HFFc6 (cell line): ENCODE results near the gene SPTSSB. TPM values are rescaled to one million over a fixed set of nuclear protein-coding genes. Genes with fewer than 3 reads are reported as not detected.

Experiments
- DNase-seq: peaks from one replicate; pipeline ENCODE4 v3.0.0-alpha.2; 2018
- H3K27ac Mint-ChIP-seq: 2 replicates; pipeline ENCODE4 v1.8.0; 2020; ENCODE audit warnings: mild to moderate bottlenecking, mixed read lengths
- H3K27me3 Mint-ChIP-seq: 2 replicates; pipeline ENCODE4 v1.8.0; 2021; ENCODE audit warnings: mild to moderate bottlenecking, moderate library complexity, mixed read lengths; ENCODE audit not compliant: insufficient read depth
- H3K36me3 Mint-ChIP-seq: 2 replicates; pipeline ENCODE4 v1.8.0; 2021; ENCODE audit warnings: low read depth, mixed read lengths
- H3K4me1 Mint-ChIP-seq: 2 replicates; pipeline ENCODE4 v1.8.0; 2020; ENCODE audit warnings: low read depth, mixed read lengths
- H3K4me3 Mint-ChIP-seq: 2 replicates; pipeline ENCODE4 v1.8.0; 2020; ENCODE audit warnings: mild to moderate bottlenecking, moderate library complexity, mixed read lengths
- H3K9me3 Mint-ChIP-seq: 2 replicates; pipeline ENCODE4 v1.8.0; 2020; ENCODE audit warnings: mild to moderate bottlenecking, mixed read lengths
- CTCF ChIP-seq: fragments of 200-600 bp; sonication (generic); IDR thresholded peaks from 2 replicates; pipeline ENCODE4 v1.5.0; 2021; ENCODE audit warnings: antibody characterized with exemption, mild to moderate bottlenecking
- total RNA-seq, 6 experiments: library from RNA; stranded (reverse); fragmentation: NEBNext Ultra II Directional; extraction: Animal tissue kit (Norgen Biotek cat#: 25700); gene quantifications; 2 replicates in 1 of 6; 3 replicates in 5 of 6; pipeline ENCODE4 v1.2.3, GENCODE V29; 2021

SPTSSB gene
- total RNA-seq, 6 experiments from 2014 or later, result not detected

DNA sequence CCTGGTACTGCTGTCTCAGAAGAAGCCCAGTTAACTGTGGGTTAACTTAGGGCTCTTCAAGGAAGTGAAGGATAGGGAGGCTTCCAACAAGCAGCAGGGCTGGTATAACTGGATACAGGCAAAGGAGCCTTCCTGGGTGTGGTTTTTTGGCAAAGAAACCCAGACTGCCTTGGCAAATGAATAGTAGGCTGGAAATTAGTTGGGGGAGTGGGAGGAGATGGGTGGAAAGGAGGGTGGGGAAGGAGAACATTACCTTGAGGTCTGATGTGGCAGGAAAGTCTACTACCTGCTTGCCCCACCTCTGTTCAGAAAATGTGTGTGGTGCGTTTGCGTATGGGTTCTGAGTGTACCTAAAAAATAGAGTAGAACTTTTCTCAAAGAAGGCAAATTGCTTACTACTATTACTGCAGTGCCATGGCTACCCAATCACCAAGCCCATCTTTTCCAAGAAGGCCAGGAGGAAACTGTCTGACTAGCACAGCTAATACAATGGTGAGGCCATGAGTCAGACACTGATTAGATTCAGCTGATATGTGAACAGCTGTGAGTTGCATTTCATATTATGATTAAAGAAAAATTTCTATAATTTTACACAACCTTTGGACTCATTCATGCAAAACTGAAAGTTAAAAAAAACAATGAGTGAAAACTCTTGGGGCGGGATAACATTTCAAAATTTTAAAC lies 55.2 kb downstream of the SPTSSB start:
- peaks cover 28% of the 10 kb centered on the region for H3K9me3 Mint-ChIP-seq
- no peak for DNase-seq
- no peaks in the 10 kb centered on the region; the same call in 1 of the 2 replicates for H3K27me3 Mint-ChIP-seq
- no peaks in the 10 kb centered on the region for H3K4me1 Mint-ChIP-seq
- no peaks in the 10 kb centered on the region for H3K36me3 Mint-ChIP-seq
- no peak overlapping the region for H3K27ac Mint-ChIP-seq
- no peak overlapping the region for H3K4me3 Mint-ChIP-seq
- TF ChIP-seq CTCF, result no peak

DNA sequence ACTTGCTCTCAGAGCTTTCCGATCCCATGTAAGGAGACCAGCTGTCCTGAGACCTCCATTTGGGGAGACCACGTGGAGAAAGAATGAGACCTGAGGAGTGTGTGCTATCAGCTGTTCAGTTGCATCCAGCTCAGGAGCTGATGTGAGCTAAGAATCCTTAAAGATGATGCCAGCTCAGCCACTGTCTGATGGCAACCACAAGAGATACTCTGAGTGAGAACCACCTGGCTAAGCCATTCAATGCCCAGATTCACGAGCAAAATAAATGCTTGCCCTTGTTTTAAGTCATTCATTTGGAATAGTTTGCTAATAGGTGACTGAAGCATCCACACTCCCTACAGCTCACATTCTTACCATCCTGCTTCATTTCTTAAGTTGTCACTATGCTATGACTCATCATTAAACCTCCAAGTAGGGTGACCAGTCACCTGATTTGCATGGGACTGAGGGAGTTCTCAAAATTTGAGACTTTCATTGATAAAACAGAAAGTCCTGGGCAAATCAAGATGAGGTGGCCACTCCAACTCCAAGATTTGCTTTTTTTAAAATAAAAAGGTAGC lies 56.4 kb downstream of the SPTSSB start:
- Mint-ChIP-seq H3K36me3 (no peaks in the 10 kb centered on the region), H3K27me3 (no peaks in the 10 kb centered on the region; the same call in 1 of the 2 replicates), H3K4me1 (no peaks in the 10 kb centered on the region), H3K4me3 (no peak overlapping the region), H3K27ac (no peak overlapping the region), H3K9me3 (peaks cover 28% of the 10 kb centered on the region)
- TF ChIP-seq CTCF, result no peak
- no peak for DNase-seq

GRCh38 chr3:161310649-161311423 lies 60.5 kb downstream of the SPTSSB start:
- Mint-ChIP-seq H3K36me3 (no peaks in the 10 kb centered on the region), H3K27ac (no peak overlapping the region), H3K9me3 (peaks cover 11% of the 10 kb centered on the region; the same call in 1 of the 2 replicates), H3K4me1 (no peaks in the 10 kb centered on the region), H3K27me3 (no peaks in the 10 kb centered on the region), H3K4me3 (no peak overlapping the region)
- DNase-seq, result no peak
- no peak for TF ChIP-seq CTCF

DNA sequence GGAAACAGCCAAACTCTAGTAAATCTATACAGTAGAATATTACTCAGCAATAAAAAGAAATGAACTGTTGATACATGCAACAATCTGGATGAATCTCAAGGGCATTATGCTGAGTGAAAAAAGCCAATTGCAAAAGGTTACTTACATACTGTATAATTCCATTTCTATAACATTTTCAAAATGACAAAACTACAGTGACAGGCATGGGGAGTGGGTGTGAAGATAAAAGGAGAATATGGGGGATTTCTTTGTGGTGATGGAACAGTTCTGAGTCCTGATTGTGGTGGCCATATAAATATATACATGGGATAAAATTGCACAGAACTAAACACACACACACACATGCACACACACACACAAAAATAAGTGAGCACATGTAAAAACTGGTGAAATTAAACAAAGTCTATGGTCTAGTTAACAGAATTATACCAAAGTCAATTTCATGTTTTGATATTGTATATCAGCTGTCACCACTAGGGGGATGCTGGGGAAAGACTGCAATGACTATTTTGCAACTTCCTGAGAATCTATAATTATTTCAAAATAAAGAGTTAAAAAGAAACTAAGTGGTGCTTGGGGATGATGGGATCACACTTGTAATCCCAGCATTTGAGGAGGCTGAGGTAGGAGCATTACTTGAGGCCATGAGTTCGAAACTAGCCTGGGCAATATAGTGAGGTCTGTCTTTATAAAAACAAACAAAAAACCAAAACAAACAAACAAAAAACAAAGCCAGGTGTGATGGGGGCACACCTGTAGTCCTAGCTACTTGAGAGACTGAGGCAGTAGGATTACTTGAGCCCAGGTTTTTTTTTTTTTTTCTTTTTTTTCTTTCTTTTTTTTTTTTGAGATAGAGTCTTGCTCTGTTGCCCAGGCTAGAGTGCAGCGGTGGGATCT lies 66.0 kb downstream of the SPTSSB start:
- H3K36me3 Mint-ChIP-seq, result no peaks in the 10 kb centered on the region
- H3K4me3 Mint-ChIP-seq, result no peak overlapping the region
- no peaks in the 10 kb centered on the region for H3K9me3 Mint-ChIP-seq
- H3K27me3 Mint-ChIP-seq, result no peaks in the 10 kb centered on the region
- TF ChIP-seq CTCF, result peak; percentile 84
- no peak overlapping the region for H3K27ac Mint-ChIP-seq
- peak; percentile 10 for DNase-seq
- H3K4me1 Mint-ChIP-seq, result no peaks in the 10 kb centered on the region

DNA sequence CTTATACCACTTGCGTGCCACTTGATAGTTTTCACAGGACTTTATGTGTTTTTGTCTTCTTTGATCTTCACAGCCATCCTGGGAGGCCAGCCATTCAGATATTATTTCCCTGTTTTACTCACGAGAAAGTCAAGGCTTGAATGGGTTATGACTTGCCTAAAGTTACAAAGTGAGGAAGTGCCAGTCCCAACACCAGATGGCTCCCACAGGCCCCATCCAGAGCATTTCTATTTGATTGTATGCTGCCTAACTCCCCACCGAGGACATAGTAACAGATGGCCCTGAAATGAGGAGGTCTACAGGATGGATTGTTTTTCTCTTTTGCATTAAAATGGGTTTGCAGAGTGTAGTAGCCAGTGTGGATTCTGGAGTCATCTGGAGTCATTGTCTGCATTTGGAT lies 74.5 kb downstream of the SPTSSB start:
- Mint-ChIP-seq H3K9me3 (no peaks in the 10 kb centered on the region), H3K27ac (no peak overlapping the region), H3K4me3 (no peak overlapping the region), H3K4me1 (no peaks in the 10 kb centered on the region), H3K27me3 (no peaks in the 10 kb centered on the region; the same call in 1 of the 2 replicates), H3K36me3 (no peaks in the 10 kb centered on the region)
- DNase-seq, result no peak
- TF ChIP-seq CTCF, result no peak
